ENCODE measurements around the gene FRMD4A.

Gene FRMD4A

DNA sequence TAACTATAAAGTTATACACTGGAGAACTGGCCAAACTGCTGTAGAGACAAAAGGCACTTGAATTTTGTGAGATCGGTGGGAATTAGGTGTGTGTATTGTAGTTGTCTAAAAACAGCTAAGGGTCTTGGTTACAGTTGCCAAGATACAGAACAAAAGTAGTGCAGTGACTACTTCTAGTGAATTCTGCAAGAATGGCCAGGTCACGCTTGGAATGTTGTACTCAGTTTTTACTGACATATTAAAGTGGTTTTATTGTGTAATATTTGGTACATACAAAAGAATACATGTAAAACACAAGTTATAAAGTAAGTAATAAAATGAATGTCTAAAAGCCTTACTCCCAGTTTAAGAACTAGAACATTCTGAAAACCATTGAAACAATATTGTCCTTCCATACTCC, 701.6 kb downstream of the FRMD4A start:
- DNase-seq, result no peak

DNA sequence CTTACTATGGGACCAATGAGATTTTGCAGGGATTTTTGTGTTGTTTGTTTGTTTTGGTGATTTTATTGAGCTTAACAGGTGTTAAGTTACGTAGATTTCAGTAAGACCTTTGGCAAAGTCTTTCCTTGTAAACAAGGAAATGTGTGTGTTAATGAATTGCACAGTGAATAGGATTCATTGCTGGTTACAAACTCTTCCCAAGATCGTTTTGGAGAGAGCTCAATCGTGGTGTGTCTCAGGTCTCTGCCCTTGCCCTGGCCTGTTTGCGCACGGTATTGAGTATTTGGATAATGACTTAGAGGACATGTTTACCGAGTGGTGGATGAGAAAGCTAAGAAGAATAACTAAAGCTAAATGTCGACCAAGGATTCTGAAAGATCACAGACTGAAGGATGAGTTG, 702.1 kb downstream of the FRMD4A start:
- DNase-seq, result no peak

DNA sequence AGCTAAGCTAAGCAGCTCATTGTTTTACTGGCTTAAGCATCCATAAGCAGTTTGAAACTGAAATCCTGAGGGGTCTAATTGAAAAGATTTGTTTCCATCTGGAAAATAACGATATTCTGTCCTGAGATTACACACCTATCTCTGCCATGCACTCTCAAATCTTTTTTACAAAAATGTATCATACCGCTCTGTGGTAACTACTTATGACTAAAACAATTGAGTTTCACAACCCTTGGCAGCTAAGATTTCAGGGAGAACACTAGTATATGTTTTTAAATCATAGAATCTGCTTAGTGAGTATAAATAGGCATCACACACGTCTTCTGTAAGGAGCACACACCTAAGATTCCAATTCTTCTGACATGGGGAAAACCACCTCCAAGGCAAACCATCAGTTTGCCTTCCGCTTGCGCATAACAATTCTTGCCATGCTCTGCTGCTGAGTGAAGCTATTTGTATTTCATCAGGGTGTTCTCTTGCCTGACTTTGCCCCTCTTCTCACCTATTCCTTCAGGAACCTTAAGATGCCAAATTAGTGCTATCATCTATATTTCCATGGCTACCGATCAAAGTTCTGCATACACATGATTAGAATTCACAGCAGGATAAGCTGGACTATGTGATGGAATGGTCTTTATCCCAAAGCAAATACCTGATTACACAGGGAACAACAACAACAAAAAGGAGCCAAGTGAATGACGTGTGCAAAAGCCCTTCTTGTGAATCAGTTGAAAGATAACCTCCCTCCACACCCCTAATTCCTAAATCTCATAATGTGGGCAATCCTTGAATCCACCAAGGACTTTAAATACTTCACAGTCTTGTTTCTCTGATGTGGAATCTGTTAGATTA, 703.0 kb downstream of the FRMD4A start:
- no peak for DNase-seq

DNA sequence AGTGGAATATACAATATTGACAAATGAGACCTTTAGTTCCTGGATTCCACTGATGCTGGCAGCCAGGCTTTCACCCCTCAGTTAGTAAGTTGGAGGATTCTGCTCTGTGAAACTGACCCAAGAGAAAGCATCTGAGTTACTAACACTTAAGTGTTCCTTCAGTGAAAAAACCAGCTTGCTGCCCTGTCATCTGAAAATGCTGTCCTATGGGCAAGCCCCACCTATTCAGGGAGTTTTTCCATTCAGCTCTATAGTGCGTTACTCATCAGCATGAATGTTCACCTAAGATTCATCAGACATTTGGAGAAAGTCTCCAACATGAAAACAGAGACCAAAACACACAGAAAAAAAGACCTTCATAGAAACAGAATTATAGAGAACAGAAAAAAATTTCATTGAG, 706.1 kb downstream of the FRMD4A start:
- no peak for DNase-seq

DNA sequence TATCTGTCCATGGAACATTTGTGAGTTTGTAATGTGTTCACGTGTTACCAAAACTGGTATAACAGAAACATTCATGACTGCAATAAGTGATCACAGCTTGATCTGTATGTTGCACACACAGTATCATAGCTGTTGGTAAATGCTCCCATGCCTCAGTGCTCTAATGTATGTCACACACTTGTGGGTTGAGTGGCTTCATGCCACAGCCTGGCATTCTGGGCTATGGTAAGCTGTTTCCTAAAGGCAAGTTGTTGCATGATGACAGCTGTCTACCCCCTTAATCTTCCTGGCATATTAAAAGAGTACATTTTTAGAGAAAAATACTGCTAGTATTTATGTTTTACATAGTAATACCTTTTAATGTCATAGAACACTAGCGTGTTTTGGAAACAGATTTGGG, 708.8 kb downstream of the FRMD4A start:
- peak; percentile 3 for DNase-seq

DNA sequence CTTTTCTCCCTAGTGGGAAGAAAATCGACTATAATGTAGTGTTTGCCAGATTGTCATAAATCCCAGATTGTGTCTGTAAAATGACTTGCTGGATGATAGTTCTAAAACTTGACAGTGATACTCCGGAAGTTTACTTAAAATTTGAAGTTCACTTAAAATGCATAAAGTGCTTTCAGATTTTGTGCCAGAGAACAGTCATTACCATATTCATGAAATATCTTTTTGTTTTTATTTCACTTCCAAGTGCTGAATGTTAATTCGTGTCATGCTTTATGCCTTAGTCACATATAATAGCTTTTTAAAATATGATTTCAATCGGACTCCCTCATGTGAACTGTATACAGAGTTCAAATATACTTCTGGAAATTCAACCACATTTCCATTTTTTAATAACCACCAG, 713.6 kb downstream of the FRMD4A start:
- DNase-seq, result no peak

DNA sequence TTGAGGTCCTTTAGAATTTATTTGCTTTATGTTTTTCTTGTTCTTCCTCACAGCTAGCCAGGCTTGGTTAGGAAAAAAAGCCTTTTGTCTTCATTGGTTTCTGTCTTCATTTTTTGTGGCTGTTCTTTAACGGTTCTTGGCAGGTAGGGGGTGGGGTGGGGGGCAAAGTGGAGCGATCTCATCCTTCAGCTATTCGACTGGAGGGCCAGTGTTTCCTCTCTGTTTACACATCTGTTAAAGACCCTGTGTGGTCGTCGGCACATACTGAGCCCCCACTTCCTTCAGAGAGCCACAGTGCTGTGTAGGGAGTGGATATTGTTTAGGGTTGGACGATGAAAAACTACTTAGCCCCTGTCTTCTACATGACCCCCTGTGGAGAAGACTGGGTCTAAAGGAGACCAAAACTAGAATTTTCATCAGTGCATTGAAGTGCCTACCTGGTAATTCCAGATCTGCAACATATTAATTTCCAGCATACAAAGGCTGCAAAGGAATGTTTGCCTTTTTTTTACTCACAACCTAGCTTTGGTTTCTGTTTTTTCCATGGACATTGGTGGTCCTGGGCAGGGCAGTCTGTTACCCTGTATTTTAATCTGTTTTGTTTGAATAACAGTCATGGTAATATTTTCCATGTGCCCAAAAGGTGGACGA, 714.9 kb downstream of the FRMD4A start:
- no peak for DNase-seq

DNA sequence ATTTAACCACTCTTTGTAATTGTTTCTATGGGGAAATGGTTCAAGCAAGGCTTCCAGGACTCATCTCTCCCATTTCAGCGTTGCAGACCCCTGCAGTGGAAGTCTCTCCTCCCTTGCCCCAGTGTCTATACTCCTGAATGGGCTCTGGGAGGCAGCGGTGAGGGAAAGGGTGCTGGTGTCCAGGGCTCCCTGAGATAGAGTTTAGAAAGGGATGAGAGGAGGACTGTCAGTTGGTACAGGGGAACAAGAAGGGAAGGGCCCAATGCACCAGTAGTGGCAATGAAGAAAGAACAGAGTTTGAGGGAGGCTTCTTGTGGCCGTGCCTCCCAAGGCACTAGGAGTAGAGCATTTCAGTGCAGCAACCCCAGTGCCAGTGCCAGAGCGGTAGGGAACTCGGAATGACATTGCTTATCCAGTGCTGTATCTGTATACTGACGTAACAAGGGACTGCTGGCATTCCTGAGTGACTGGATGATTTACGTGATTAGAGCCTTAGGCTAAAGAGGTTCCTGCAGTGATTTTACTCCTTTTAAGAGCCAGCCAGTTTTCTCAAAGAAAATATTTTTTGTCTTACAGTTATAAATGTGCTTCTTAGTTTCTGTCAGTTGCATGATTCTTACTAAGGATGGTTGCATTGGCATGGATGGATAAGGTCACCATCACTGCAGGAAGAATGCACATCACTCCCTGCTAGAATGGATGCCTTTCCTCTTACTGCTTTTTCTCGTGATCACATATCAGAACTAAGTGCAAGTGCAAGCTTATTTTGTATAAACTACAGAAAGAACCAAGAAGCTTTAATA, 716.0 kb downstream of the FRMD4A start:
- DNase-seq, result no peak

DNA sequence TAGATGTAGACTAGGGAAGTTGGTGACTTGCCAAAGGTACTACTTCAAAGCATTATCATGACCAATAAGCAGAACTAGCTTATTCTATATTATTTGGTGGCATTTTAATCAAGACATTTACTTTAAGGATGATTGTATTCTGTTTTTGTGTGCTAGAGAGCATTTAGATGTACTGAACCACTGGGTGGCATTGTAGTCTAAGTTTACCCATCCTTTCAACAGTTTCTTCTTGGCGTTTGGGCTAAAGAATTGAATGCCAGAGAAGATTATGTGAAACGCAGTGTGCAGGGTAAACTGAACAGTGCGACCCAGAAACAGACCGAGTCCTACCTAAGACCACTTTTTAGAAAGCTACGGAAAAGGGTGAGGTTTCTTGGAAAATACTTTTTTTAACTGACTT, 717.2 kb downstream of the FRMD4A start:
- peak; percentile 35 for DNase-seq

DNA sequence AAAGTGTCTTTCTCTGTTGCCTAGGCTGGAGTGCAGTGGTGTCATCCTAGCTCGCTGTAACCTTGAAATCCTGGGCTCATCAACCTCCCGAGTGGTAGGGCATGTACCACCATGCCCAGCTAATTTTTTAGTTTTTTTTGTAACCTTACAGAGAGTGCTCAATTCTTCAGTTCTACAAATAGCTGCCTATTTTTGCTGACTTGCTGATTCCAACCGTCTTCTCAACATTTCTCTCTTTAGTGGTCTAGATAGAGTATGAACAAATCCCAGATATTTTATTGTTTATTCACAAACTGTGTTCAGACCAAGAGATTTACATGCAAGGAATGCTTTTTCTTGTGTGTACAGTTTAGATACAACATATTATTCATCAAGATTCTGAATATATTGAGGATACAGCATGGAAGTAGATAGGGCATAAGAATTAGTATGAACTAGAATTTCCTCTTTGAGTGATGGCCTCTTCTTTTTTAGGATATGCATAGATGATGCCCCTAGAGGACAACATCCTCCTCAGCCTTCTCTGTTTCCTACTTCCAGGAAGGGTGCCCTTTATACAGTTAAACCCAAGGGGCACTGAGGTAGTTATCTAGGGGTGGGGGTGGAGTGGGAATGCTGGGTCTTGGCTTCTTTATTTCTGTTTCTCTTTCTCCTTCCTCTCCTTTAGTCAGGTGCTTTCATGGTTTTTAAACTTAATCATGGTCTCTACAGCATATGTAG, 717.9 kb downstream of the FRMD4A start:
- no peak for DNase-seq

DNA sequence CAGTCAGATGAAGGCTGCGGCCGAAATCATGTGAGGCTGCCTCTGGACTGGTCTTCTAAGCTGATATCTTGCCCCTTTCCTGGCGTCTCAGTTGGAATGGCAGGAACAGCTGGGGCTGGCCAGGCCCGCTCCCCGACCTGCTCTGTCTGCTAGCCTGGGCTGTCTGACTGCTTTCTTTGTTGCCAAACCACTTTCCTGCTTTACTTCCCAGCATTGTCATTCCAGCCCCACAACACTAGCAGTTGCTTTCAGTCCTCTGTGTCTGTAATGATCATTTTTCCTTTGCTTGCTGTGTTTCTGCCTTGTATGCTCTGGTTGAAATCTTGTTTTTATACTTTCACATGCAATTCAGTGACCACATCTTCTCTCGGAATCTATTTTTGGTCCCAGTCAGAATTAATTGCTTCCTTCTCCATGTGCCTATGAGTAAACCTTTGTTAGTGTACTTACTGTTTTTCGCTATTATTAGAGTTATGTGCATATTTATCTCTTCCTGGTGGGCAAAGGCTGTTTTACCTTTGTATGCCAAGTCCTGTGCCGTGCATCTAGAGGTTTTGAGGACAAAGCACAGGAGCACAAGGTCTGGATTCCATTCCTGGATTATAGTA, 722.4 kb downstream of the FRMD4A start:
- DNase-seq, result no peak

DNA sequence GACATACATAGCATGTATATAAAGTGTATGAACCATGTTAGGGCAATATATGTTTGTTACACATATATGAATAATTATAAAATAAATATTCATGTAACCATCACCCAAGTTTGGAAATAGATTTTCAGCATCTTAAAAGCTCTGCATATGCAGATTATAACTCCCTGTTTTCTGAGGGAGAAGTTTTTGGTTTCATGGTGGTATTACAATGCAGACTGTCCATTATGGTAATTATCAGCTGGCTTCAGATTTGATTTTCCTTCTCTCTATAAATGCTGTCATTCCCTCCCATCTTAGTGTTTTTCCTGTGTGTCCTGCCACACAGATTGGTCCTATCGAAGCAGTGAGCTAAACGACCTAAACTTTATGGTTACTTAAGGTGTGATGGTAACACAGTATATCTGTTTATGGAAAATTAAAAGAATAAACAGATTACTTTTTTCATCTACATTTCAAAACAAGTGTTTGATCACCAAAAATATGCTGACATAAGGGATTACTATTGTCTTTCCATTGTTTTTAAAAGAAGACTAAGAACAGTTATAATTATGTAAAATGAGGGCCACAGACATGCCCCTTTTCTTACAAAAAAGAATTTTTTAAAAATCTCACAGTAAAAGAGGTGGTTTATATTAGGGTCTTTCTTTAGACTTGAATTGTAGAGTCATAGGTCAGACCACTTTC, 726.2 kb downstream of the FRMD4A start:
- DNase-seq, result no peak

DNA sequence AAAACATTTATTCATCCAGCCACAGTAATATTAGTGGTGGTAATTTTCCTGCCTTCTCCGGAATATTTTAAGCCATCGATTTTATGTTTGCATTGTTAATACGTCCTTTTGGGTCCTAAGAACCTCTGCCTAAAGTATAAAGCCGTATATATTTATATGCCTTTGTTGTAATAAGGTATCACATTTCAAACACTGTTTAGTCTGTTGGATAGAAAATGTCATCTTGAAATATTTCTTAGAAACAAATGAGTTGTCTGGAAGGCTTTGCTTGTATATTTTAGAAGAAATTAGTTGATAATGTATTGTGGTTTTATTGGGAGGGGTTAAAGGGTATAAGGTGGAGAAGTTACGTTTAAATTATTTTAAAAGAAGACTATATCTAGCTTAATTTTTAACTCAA, 732.8 kb downstream of the FRMD4A start:
- DNase-seq, result no peak

DNA sequence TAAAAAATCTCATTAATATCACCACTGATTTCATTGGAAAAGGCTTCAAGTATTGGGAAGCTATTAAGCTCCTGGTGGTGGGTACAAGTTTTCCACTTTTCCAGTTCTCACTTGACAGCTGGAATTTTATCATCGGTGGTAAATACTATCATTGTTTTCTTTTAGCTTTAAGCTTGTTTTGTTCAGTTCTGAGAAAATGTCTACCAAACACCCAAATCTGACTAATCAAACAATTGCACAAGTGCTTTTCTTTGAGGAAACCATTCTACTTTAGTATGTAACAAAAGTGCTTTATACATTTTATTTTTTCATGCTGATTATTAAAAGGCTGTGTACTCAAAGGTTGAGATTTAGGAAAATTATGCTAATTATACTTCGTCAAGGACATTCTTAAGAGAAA, 736.1 kb downstream of the FRMD4A start:
- no peak for DNase-seq

All from NCI-H1694 (cell line).